Calu3 (cell line): Measurements from ENCODE around the gene LAMTOR1. TPM values are rescaled to one million over a fixed set of nuclear protein-coding genes. Genes with fewer than 3 reads are reported as not detected.
"Not testable (repeated sequence)": the region's sequence is repeated elsewhere in the genome, so short reads cannot be mapped to it uniquely, and the experiment has no call there.

ENCODE experiments used
- Bru-seq: library from RNA; stranded (reverse); fragments of 400-500 nt; gene quantifications from one replicate; lab custom pipeline; 2021; lab: Mats Ljungman, UMichigan
- BruChase-seq, 2 experiments: library from RNA; stranded (reverse); fragments of 400-500 nt; gene quantifications; one replicate each; lab custom pipeline; 2021; lab: Mats Ljungman, UMichigan
- BruUV-seq: library from RNA; stranded (reverse); fragments of 400-500 nt; replicated peaks from 2 replicates; lab custom pipeline; 2021; lab: Mats Ljungman, UMichigan
- CTCF ChIA-PET: fragments of 300-600 bp; sonication (Branson Sonifier 250); formaldehyde crosslinking; loops from one replicate; lab custom pipeline; 2022; ENCODE audit warnings: antibody characterized with exemption; lab: Charles Lee
- DNase-seq: peaks from one replicate; pipeline ENCODE4 v3.0.0; 2022
- H3K27ac Mint-ChIP-seq: one replicate; pipeline ENCODE4 v1.8.0; 2022; ENCODE audit warnings: mixed read lengths; ENCODE audit not compliant: unreplicated experiment
- H3K27me3 Mint-ChIP-seq: one replicate; pipeline ENCODE4 v1.8.0; 2022; ENCODE audit warnings: mixed read lengths; ENCODE audit not compliant: unreplicated experiment
- H3K36me3 Mint-ChIP-seq: one replicate; pipeline ENCODE4 v1.8.0; 2022; ENCODE audit warnings: mild to moderate bottlenecking, moderate library complexity, mixed read lengths; ENCODE audit not compliant: insufficient read depth, unreplicated experiment
- H3K4me1 Mint-ChIP-seq: one replicate; pipeline ENCODE4 v1.8.0; 2022; ENCODE audit warnings: mild to moderate bottlenecking, low read depth, mixed read lengths; ENCODE audit not compliant: unreplicated experiment
- H3K4me3 Mint-ChIP-seq: one replicate; pipeline ENCODE4 v1.8.0; 2022; ENCODE audit warnings: mild to moderate bottlenecking, low read depth, moderate library complexity, mixed read lengths; ENCODE audit not compliant: unreplicated experiment
- H3K9me3 Mint-ChIP-seq: one replicate; pipeline ENCODE4 v1.8.0; 2022; ENCODE audit warnings: low read depth, mixed read lengths; ENCODE audit not compliant: unreplicated experiment
- CTCF ChIP-seq: fragments of 200-600 bp; IDR thresholded peaks from one replicate; pipeline ENCODE4 v1.8.0; 2022; ENCODE audit warnings: antibody characterized with exemption; ENCODE audit not compliant: unreplicated experiment
- intact Hi-C: fragments of 100-400 bp; cut with micrococcal nuclease; formaldehyde crosslinking; loops from one replicate; pipeline ENCODE4 v1.10.0; 2022; ENCODE audit not compliant: unreplicated experiment
- long read RNA-seq: library from polyadenylated mRNA; stranded (forward); transcript quantifications from one replicate; pipeline ENCODE4 v2.0.0, GENCODE V29; 2022
- total RNA-seq: library from RNA; stranded (reverse); gene quantifications from 2 replicates; pipeline ENCODE4 v1.2.3, GENCODE V29; 2022

The LAMTOR1 gene
- 67.1 and 73.5 TPM in 2 replicates for total RNA-seq
- percentile 78 among the genes with signal in this experiment for Bru-seq, nascent RNA
- BruChase-seq, experiment 1, labeled RNA remaining after a 6-hour chase, result percentile 86 among the genes with signal in this experiment
- BruChase-seq, experiment 2, labeled RNA remaining after a 2-hour chase, result percentile 83 among the genes with signal in this experiment
- long read RNA-seq, transcript LAMTOR1-201 (5 exons, 1,179 nt), result major isoform, 117 of 226 reads
- long read RNA-seq, partial matches to known transcripts, result 94 of 226 reads
- long read RNA-seq, other reads (novel, unspliced or antisense), result 12 of 226 reads

GRCh38 chr11:72102946-72103753 lies at the start of gene LAMTOR1:
Gene LAMTOR1 (minus strand): TSS chr11:72103297. CDS start chr11:72103224, 73 bp downstream.
- Mint-ChIP-seq H3K27ac (peak within 1 kb of the TSS; percentile 71), H3K4me3 (peak within 1 kb of the TSS; percentile 75), H3K4me1 (peaks cover 20% of the 10 kb centered on the region), H3K27me3 (no peaks in the 10 kb centered on the region), H3K9me3 (no peaks in the 10 kb centered on the region), H3K36me3 (peaks cover 36% of the 10 kb centered on the region)
- CTCF ChIA-PET, result no interaction called here
- peak; percentile 98 for DNase-seq
- no TSS peak for BruUV-seq
- intact Hi-C loops, result no loop called here
- TF ChIP-seq CTCF, result no peak

GRCh38 chr11:72150882-72151281 lies 47.8 kb upstream of the LAMTOR1 start:
- no peak overlapping the region for H3K27ac Mint-ChIP-seq
- TF ChIP-seq CTCF, result no peak
- no peaks in the 10 kb centered on the region for H3K4me1 Mint-ChIP-seq
- no peaks in the 10 kb centered on the region for H3K36me3 Mint-ChIP-seq
- H3K4me3 Mint-ChIP-seq, result no peak overlapping the region
- CTCF ChIA-PET, result no interaction called here
- H3K9me3 Mint-ChIP-seq, result no peaks in the 10 kb centered on the region
- peaks cover 7% of the 10 kb centered on the region for H3K27me3 Mint-ChIP-seq
- intact Hi-C loops, result no loop called here
- no peak for DNase-seq
- no TSS peak for BruUV-seq

GRCh38 chr11:72146625-72147024 lies 43.5 kb upstream of the LAMTOR1 start:
- H3K27me3 Mint-ChIP-seq, result peaks cover 8% of the 10 kb centered on the region
- no peak for DNase-seq
- no peak overlapping the region for H3K27ac Mint-ChIP-seq
- intact Hi-C loops, result no loop called here
- CTCF ChIA-PET, result no interaction called here
- no TSS peak for BruUV-seq
- H3K36me3 Mint-ChIP-seq, result no peaks in the 10 kb centered on the region
- H3K4me1 Mint-ChIP-seq, result peaks cover 6% of the 10 kb centered on the region
- no peak overlapping the region for H3K4me3 Mint-ChIP-seq
- no peak for TF ChIP-seq CTCF
- H3K9me3 Mint-ChIP-seq, result no peaks in the 10 kb centered on the region

- no TSS peak for BruUV-seq
- H3K4me3 Mint-ChIP-seq, result no peak overlapping the region
Observed at GRCh38 chr11:72144807-72145565, 41.9 kb upstream of the LAMTOR1 start.

GRCh38 chr11:72142543-72142942 lies 39.4 kb upstream of the LAMTOR1 start:
- H3K27ac Mint-ChIP-seq, H3K4me3 Mint-ChIP-seq, BruUV-seq, DNase-seq, intact Hi-C loops, H3K36me3 Mint-ChIP-seq, H3K9me3 Mint-ChIP-seq: not testable (repeated sequence)
- CTCF ChIA-PET, result interaction anchor here (1.1 kb wide), 1 partner anchor 38 kb away, joined by 3 read pairs; no protein-coding TSS in a partner anchor
- peaks cover 14% of the 10 kb centered on the region for H3K4me1 Mint-ChIP-seq
- H3K27me3 Mint-ChIP-seq, result peaks cover 16% of the 10 kb centered on the region

More at GRCh38 chr11:72144807-72145565, 41.9 kb upstream of the LAMTOR1 start:
- Mint-ChIP-seq H3K27ac (no peak overlapping the region), H3K36me3 (no peaks in the 10 kb centered on the region), H3K9me3 (no peaks in the 10 kb centered on the region), H3K27me3 (peaks cover 16% of the 10 kb centered on the region), H3K4me1 (peaks cover 14% of the 10 kb centered on the region)
- intact Hi-C loops, result no loop called here
- peak; percentile 51 for DNase-seq
- CTCF ChIA-PET, result interaction anchor here (0.7 to 2.8 kb wide), 7 partner anchors 9 to 286 kb away, joined by 3 to 30 read pairs (median 4); no protein-coding TSS in a partner anchor
- TF ChIP-seq CTCF, result no peak

GRCh38 chr11:72142086-72142485 lies 39.0 kb upstream of the LAMTOR1 start:
- DNase-seq, intact Hi-C loops, H3K36me3 Mint-ChIP-seq, H3K27ac Mint-ChIP-seq, BruUV-seq, H3K9me3 Mint-ChIP-seq, H3K4me3 Mint-ChIP-seq: not testable (repeated sequence)
- CTCF ChIA-PET, result interaction anchor here (1.1 kb wide), 1 partner anchor 39 kb away, joined by 3 read pairs; no protein-coding TSS in a partner anchor
- H3K4me1 Mint-ChIP-seq, result peaks cover 14% of the 10 kb centered on the region
- H3K27me3 Mint-ChIP-seq, result peaks cover 16% of the 10 kb centered on the region
